KMS-11 (cell line): ENCODE results near the gene KCNJ16.

Experiments used
- H2AFZ ChIP-seq: fragments of 200-600 bp; sonication (generic); 2 replicates; pipeline ENCODE4 v1.6.1; 2016; ENCODE audit warnings: antibody characterized with exemption, mixed run types, low read depth
- H3K27ac ChIP-seq: fragments of 200-600 bp; sonication (generic); 2 replicates; pipeline ENCODE4 v1.6.1; 2016; ENCODE audit warnings: mild to moderate bottlenecking, mixed run types
- H3K27me3 ChIP-seq: fragments of 200-600 bp; sonication (generic); 2 replicates; pipeline ENCODE4 v1.6.1; 2017; ENCODE audit warnings: mild to moderate bottlenecking, low read depth, mixed run types, moderate library complexity; ENCODE audit not compliant: insufficient read depth
- H3K36me3 ChIP-seq: fragments of 200-600 bp; sonication (generic); 2 replicates; pipeline ENCODE4 v1.6.1; 2017; ENCODE audit warnings: mild to moderate bottlenecking, mixed run types; ENCODE audit not compliant: insufficient read depth
- H3K4me1 ChIP-seq: fragments of 200-600 bp; sonication (generic); 2 replicates; pipeline ENCODE4 v1.6.1; 2016; ENCODE audit warnings: mild to moderate bottlenecking, low read depth, mixed run types; ENCODE audit not compliant: poor library complexity, severe bottlenecking
- H3K4me2 ChIP-seq: fragments of 200-600 bp; sonication (generic); 2 replicates; pipeline ENCODE4 v1.7.0; 2016; ENCODE audit warnings: mild to moderate bottlenecking, mixed run types
- H3K4me3 ChIP-seq: fragments of 200-600 bp; sonication (generic); IDR thresholded peaks from 2 replicates; pipeline ENCODE4 v1.6.1; 2017; ENCODE audit warnings: low read depth, low read length, mixed read lengths; ENCODE audit not compliant: insufficient read depth
- H3K79me2 ChIP-seq: fragments of 200-600 bp; sonication (generic); 2 replicates; pipeline ENCODE4 v1.6.1; 2016; ENCODE audit warnings: low read depth, mixed run types; ENCODE audit not compliant: insufficient read depth
- H3K9ac ChIP-seq: fragments of 200-600 bp; sonication (generic); 2 replicates; pipeline ENCODE4 v1.6.1; 2016; ENCODE audit warnings: mild to moderate bottlenecking, mixed run types
- H4K20me1 ChIP-seq: fragments of 200-600 bp; sonication (generic); 2 replicates; pipeline ENCODE4 v1.6.1; 2016; ENCODE audit warnings: mild to moderate bottlenecking, mixed run types; ENCODE audit not compliant: insufficient read depth
- TF ChIP-seq, protein P1 (sequence below): fragments of 200-600 bp; sonication (generic); conservative IDR thresholded peaks from 2 replicates; pipeline ENCODE4 v1.6.1; 2017; ENCODE audit warnings: low read depth, mild to moderate bottlenecking, antibody characterized with exemption, low read length, moderate library complexity, mixed read lengths

The KCNJ16 gene

DNA sequence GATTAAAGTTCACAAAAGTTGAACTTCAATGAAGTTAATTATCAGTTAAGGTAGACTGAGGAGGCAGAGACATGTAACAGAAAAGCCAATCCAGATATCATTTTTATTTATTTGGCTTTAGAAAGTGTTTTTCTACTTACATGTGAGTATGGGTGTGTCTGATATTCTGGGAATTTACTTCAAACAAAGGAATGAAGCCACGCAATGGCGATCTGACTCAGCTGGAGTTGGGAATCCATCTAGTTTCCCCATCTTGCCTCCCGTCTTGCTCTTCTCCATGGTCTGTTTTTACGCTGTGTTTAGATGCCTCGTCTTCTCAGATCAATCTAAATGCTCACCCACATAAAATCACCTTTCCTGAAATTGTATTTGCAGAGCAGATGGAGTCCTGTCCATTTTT, 1.7 kb upstream of the KCNJ16 start:
- Histone ChIP-seq H3K27me3 (no peaks in the 10 kb centered on the region), H3K36me3 (no peaks in the 10 kb centered on the region), H3K4me1 (no peaks in the 10 kb centered on the region), H3K4me2 (no peak overlapping the region), H3K9ac (no peak overlapping the region), H2AFZ (no peak overlapping the region), H4K20me1 (no peaks in the 10 kb centered on the region), H3K27ac (no peak overlapping the region), H3K4me3 (no peak overlapping the region), H3K79me2 (no peaks in the 10 kb centered on the region)
- TF ChIP-seq, protein P1, sequence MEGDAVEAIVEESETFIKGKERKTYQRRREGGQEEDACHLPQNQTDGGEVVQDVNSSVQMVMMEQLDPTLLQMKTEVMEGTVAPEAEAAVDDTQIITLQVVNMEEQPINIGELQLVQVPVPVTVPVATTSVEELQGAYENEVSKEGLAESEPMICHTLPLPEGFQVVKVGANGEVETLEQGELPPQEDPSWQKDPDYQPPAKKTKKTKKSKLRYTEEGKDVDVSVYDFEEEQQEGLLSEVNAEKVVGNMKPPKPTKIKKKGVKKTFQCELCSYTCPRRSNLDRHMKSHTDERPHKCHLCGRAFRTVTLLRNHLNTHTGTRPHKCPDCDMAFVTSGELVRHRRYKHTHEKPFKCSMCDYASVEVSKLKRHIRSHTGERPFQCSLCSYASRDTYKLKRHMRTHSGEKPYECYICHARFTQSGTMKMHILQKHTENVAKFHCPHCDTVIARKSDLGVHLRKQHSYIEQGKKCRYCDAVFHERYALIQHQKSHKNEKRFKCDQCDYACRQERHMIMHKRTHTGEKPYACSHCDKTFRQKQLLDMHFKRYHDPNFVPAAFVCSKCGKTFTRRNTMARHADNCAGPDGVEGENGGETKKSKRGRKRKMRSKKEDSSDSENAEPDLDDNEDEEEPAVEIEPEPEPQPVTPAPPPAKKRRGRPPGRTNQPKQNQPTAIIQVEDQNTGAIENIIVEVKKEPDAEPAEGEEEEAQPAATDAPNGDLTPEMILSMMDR: no peak

DNA sequence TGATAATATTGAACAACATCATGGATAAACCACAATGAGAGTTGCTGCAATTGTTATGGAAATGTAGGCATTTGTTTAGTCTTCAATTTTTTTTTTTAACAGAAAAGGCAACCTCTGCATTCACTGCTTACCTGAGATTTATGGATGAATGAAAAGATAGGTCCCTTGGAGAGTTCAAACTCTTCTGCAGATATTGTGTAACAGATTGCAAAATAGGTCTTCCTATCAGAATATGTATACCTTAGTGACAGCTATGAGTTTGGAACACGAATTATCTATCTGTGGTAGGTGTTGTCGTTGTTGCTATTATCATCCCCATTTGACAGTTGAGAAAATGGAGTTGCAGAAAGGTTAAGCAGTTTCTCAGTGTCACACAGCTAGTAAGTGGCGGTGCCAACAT, 1.2 kb upstream of the KCNJ16 start:
- H2AFZ ChIP-seq: no peak overlapping the region

DNA sequence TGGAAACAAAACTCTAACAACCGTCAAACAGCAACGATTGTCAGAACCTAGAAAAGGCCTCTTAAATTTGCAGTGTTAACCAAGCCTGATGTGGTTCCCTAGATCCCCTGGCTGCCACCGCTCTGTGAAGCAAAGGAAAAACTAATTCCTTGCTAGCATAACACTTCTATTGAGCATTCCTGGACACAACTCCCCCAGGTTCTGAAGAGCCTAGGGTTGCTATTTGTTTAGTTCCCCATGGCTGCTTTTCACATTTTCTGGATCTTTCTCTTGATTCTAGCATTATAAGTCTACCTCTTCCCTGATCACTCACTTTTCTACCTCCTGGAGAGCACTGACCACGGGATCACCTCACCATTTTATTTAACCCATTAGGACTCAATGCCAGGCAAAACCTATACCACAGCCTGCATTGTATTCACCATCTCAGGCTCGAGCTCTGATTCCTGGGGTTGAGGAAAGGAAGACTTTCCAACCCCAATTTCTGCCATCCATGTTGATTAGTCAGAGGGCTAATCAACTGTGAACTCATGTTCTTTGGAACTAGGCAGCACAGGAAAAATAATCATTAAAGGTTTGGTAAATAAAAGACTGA, 692 bp upstream of the KCNJ16 start:
- TF ChIP-seq, protein P1: no peak
- H3K4me1 ChIP-seq: no peaks in the 10 kb centered on the region

More for the DNA sequence above, 1.2 kb upstream of the KCNJ16 start:
- no peaks in the 10 kb centered on the region for H4K20me1 ChIP-seq
- TF ChIP-seq, protein P1: no peak
- no peak overlapping the region for H3K9ac ChIP-seq
- H3K79me2 ChIP-seq: no peaks in the 10 kb centered on the region
- no peak overlapping the region for H3K27ac ChIP-seq
- H3K4me2 ChIP-seq: no peak overlapping the region
- no peaks in the 10 kb centered on the region for H3K27me3 ChIP-seq
- H3K4me1 ChIP-seq: no peaks in the 10 kb centered on the region
- H3K36me3 ChIP-seq: no peaks in the 10 kb centered on the region
- H3K4me3 ChIP-seq: no peak overlapping the region

DNA sequence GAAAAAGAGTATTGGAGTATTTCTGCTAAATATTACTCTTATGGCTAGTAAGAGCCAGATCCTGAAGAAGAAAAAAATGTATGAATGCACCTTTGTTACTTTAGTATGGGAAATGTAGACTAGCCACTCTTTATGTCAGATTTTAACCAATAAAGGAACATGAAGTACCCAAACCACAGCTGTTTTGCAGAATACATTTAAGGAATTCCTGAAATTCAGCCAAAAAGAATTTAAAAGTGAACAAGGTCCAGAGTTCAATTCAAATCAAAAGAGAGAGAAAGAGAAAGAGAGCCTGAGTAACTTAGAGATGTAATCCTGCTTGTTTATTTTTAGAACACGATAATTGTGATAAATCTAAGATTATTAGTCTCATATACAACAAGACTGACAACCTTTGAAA, 1.2 kb downstream of the KCNJ16 start:
- H4K20me1 ChIP-seq: no peaks in the 10 kb centered on the region
- no peak overlapping the region for H2AFZ ChIP-seq
- no peaks in the 10 kb centered on the region for H3K4me1 ChIP-seq
- no peak overlapping the region for H3K9ac ChIP-seq
- H3K79me2 ChIP-seq: no peaks in the 10 kb centered on the region
- H3K27ac ChIP-seq: no peak overlapping the region
- TF ChIP-seq, protein P1: no peak
- no peak overlapping the region for H3K4me2 ChIP-seq
- H3K27me3 ChIP-seq: no peaks in the 10 kb centered on the region
- H3K4me3 ChIP-seq: no peak overlapping the region
- H3K36me3 ChIP-seq: no peaks in the 10 kb centered on the region

More for the DNA sequence above, 692 bp upstream of the KCNJ16 start:
- Histone ChIP-seq H3K4me2 (no peak overlapping the region), H3K36me3 (no peaks in the 10 kb centered on the region), H3K27ac (no peak overlapping the region), H3K4me3 (no peak overlapping the region), H2AFZ (no peak overlapping the region), H3K79me2 (no peaks in the 10 kb centered on the region), H3K27me3 (no peaks in the 10 kb centered on the region), H3K9ac (no peak overlapping the region), H4K20me1 (no peaks in the 10 kb centered on the region)
